Natural killer cell (primary cell): ENCODE measurements around the gene MSX2. TPM values are rescaled to one million over a fixed set of nuclear protein-coding genes. Genes with fewer than 3 reads are reported as not detected.

Experiments
- ATAC-seq, 3 donors: fragments of 150-1000 bp in 2 of 3; fragments of 200-7000 bp in 1 of 3; cut with Tn5 transposase; 1 replicate in 1 of 3; 2 replicates in 2 of 3; pipeline ENCODE4 v1.10.0; 2021; ENCODE audit warnings: mild to moderate bottlenecking in 2 of 3, moderate library complexity in 2 of 3
- DNase-seq, 2 donors: peaks; one replicate each; pipeline versions ENCODE4 v3.0.0 to v3.0.0-alpha.2; 2013 to 2021; ENCODE audit warnings: mixed read lengths in 1 of 2
- H3K27ac ChIP-seq: one replicate; pipeline ENCODE4 v1.5.1; 2013; ENCODE audit warnings: mild to moderate bottlenecking, low read length
- H3K27me3 ChIP-seq: one replicate; pipeline ENCODE4 v1.6.1; 2013; ENCODE audit warnings: low read length; ENCODE audit not compliant: control insufficient read depth, insufficient read depth
- H3K36me3 ChIP-seq: one replicate; pipeline ENCODE4 v1.6.1; 2013; ENCODE audit warnings: low read length; ENCODE audit not compliant: control insufficient read depth, insufficient read depth
- H3K4me1 ChIP-seq: one replicate; pipeline ENCODE4 v1.6.1; 2013; ENCODE audit warnings: low read length; ENCODE audit not compliant: control insufficient read depth, insufficient read depth
- H3K4me3 ChIP-seq: one replicate; pipeline ENCODE4 v1.5.1; 2013; ENCODE audit warnings: low read length
- H3K9me3 ChIP-seq: one replicate; pipeline ENCODE4 v1.6.1; 2013; ENCODE audit warnings: low read length; ENCODE audit not compliant: control insufficient read depth, insufficient read depth
- H3K27ac Mint-ChIP-seq, 2 donors: one replicate each; pipeline ENCODE4 v1.8.0; 2022; ENCODE audit warnings: mild to moderate bottlenecking in 2 of 2, mixed read lengths in 2 of 2, moderate library complexity in 1 of 2
- H3K27me3 Mint-ChIP-seq, 2 donors: one replicate each; pipeline ENCODE4 v1.8.0; 2022; ENCODE audit warnings: low read depth in 2 of 2, mixed read lengths in 2 of 2
- H3K36me3 Mint-ChIP-seq: one replicate; pipeline ENCODE4 v1.8.0; 2022; ENCODE audit warnings: mixed read lengths
- H3K4me1 Mint-ChIP-seq, 2 donors: one replicate each; pipeline ENCODE4 v1.8.0; 2022; ENCODE audit warnings: mixed read lengths in 2 of 2
- H3K4me3 Mint-ChIP-seq: one replicate; pipeline ENCODE4 v1.8.0; 2022; ENCODE audit warnings: mild to moderate bottlenecking, moderate library complexity, mixed read lengths
- H3K9me3 Mint-ChIP-seq, 2 donors: one replicate each; pipeline ENCODE4 v1.8.0; 2022; ENCODE audit warnings: mixed read lengths in 2 of 2
- WGBS: methylation state at CpG from one replicate; pipeline ENCODE4 v1.1.7; 2013; ENCODE audit warnings: missing lambda C conversion rate; ENCODE audit not compliant: insufficient coverage; 5-methylcytosine and 5-hydroxymethylcytosine counted together
- intact Hi-C: fragments of 100-400 bp; cut with micrococcal nuclease; formaldehyde crosslinking; loops from one replicate; pipeline ENCODE4 v1.14.2; 2022
- total RNA-seq, 4 donors: library from RNA; stranded (reverse); fragments of 120-200 nt in 1 of 4; gene quantifications; one replicate each; pipeline versions ENCODE4 v1.2.3 to v1.2.4, GENCODE V29; 2013 to 2022
- TF ChIP-seq, protein P1 (sequence below): fragments of 200-600 bp; IDR thresholded peaks from one replicate; pipeline ENCODE4 v1.8.0; 2022; ENCODE audit warnings: antibody characterized with exemption

MSX2 gene
- total RNA-seq, 3 donors from 2014 or later (not counting 1 experiment from before 2014, with no cell fraction given) = 0.40 TPM; not detected in 2

DNA sequence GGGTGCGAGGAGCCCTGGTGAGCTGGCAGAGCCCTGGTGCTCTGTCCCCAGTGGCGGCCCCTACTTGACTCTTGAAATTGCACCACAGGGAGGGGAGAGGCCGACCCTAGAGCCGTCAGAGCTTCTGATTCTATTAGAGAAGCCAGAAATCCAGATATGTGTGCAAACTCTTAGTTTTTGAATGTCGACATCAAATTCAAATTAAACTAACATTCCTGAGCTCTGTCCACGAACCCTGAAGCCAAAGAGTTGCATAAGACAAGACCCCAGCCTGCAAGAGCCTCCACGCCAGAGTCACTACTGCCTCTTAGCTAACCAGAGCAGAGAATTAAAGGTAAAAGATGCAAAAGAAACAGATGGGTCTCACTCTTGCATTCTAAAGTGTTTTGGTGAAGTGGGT lies 29.8 kb upstream of the MSX2 start:
- Mint-ChIP-seq H3K4me1 (peaks cover 0 to 6% of the 10 kb centered on the region in 2 donors), H3K27ac (no peak overlapping the region), H3K9me3 (no peaks in the 10 kb centered on the region), H3K36me3 (no peaks in the 10 kb centered on the region), H3K27me3 (peaks cover 30 to 45% of the 10 kb centered on the region in 2 donors), H3K4me3 (no peak overlapping the region)
- Histone ChIP-seq H3K9me3 (no peaks in the 10 kb centered on the region), H3K4me1 (no peaks in the 10 kb centered on the region), H3K4me3 (no peak overlapping the region), H3K27ac (no peak overlapping the region), H3K27me3 (peaks cover 5% of the 10 kb centered on the region), H3K36me3 (no peaks in the 10 kb centered on the region)
- TF ChIP-seq, protein P1, sequence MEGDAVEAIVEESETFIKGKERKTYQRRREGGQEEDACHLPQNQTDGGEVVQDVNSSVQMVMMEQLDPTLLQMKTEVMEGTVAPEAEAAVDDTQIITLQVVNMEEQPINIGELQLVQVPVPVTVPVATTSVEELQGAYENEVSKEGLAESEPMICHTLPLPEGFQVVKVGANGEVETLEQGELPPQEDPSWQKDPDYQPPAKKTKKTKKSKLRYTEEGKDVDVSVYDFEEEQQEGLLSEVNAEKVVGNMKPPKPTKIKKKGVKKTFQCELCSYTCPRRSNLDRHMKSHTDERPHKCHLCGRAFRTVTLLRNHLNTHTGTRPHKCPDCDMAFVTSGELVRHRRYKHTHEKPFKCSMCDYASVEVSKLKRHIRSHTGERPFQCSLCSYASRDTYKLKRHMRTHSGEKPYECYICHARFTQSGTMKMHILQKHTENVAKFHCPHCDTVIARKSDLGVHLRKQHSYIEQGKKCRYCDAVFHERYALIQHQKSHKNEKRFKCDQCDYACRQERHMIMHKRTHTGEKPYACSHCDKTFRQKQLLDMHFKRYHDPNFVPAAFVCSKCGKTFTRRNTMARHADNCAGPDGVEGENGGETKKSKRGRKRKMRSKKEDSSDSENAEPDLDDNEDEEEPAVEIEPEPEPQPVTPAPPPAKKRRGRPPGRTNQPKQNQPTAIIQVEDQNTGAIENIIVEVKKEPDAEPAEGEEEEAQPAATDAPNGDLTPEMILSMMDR = no peak
- intact Hi-C loops = no loop called here
- ATAC-seq (no peak), DNase-seq (no peak)
- WGBS = 36% methylated on average over 7 of the region's 7 CpGs

DNA sequence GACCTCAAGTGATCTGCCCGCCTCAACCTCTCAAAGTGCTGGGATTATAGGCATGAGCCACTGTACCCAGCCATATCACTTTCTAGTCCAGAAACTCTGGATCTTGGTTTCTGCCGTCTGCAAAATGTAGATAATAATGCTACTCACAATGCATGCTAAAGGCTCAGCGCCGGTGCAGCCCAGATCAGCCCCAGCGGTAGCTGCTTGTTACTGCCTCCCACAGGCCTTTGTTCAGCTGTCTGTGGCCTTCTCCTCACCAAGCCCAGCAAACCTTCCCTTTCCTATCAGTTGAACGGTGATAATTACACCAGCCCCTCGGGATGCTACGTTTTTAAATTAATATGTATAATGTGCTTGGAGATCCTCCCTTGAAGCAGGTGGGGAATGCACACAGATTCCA lies 26.2 kb upstream of the MSX2 start:
- intact Hi-C loops = no loop called here
- TF ChIP-seq, protein P1 = no peak
- no peak overlapping the region for H3K27ac ChIP-seq
- H3K36me3 ChIP-seq = no peaks in the 10 kb centered on the region
- no peaks in the 10 kb centered on the region for H3K9me3 ChIP-seq
- 84% methylated on average over 6 of the region's 8 CpGs for WGBS
- DNase-seq = no peak
- Mint-ChIP-seq H3K27ac (no peak overlapping the region), H3K36me3 (no peaks in the 10 kb centered on the region), H3K27me3 (peaks cover 14 to 25% of the 10 kb centered on the region in 2 donors), H3K9me3 (no peaks in the 10 kb centered on the region), H3K4me1 (no peaks in the 10 kb centered on the region), H3K4me3 (no peak overlapping the region)
- ATAC-seq = no peak
- no peaks in the 10 kb centered on the region for H3K4me1 ChIP-seq
- H3K27me3 ChIP-seq = peaks cover under 1% of the 10 kb centered on the region
- no peak overlapping the region for H3K4me3 ChIP-seq

GRCh38 chr5:174699131-174699530 lies 25.3 kb upstream of the MSX2 start:
- no peak overlapping the region for H3K4me3 Mint-ChIP-seq
- H3K27ac Mint-ChIP-seq = no peak overlapping the region
- Histone ChIP-seq H3K27ac (no peak overlapping the region), H3K27me3 (no peaks in the 10 kb centered on the region), H3K9me3 (no peaks in the 10 kb centered on the region), H3K4me3 (no peak overlapping the region), H3K4me1 (no peaks in the 10 kb centered on the region), H3K36me3 (no peaks in the 10 kb centered on the region)
- DNase-seq (no peak), ATAC-seq (no peak)
- no peaks in the 10 kb centered on the region for H3K9me3 Mint-ChIP-seq
- H3K27me3 Mint-ChIP-seq = peaks cover 7 to 15% of the 10 kb centered on the region in 2 donors
- 81% methylated on average over 3 of the region's 3 CpGs for WGBS
- H3K4me1 Mint-ChIP-seq = no peaks in the 10 kb centered on the region
- TF ChIP-seq, protein P1 = no peak
- H3K36me3 Mint-ChIP-seq = no peaks in the 10 kb centered on the region
- intact Hi-C loops = no loop called here

- Histone ChIP-seq H3K4me1 (no peaks in the 10 kb centered on the region), H3K36me3 (no peaks in the 10 kb centered on the region), H3K27ac (no peak overlapping the region), H3K4me3 (no peak overlapping the region), H3K9me3 (no peaks in the 10 kb centered on the region), H3K27me3 (no peaks in the 10 kb centered on the region)
- 45% methylated on average over 9 of the region's 9 CpGs for whole genome bisulfite sequencing
- no peaks in the 10 kb centered on the region for H3K9me3 Mint-ChIP-seq
- no peaks in the 10 kb centered on the region for H3K36me3 Mint-ChIP-seq
- DNase-seq = no peak
- no peak for ATAC-seq
- intact Hi-C loops = no loop called here
- H3K4me1 Mint-ChIP-seq = no peaks in the 10 kb centered on the region
- no peak overlapping the region for H3K4me3 Mint-ChIP-seq
- peaks cover 8% of the 10 kb centered on the region in 2 donors for H3K27me3 Mint-ChIP-seq
- TF ChIP-seq, protein P1 = no peak
- H3K27ac Mint-ChIP-seq = no peak overlapping the region
Observed at GRCh38 chr5:174706997-174707572, 17.3 kb upstream of the MSX2 start.
